Adipocyte (in vitro differentiated cells): ENCODE measurements around the gene HIBADH.
"Not testable (repeated sequence)": the region's sequence is repeated elsewhere in the genome, so short reads cannot be mapped to it uniquely, and the experiment has no call there.

Experiments
- DNase-seq: peaks from one replicate; pipeline ENCODE4 v3.0.0-alpha.2; 2015; ENCODE audit warnings: low read depth
- H3K27me3 ChIP-seq: replicated peaks from 2 replicates; pipeline ENCODE4 v1.7.0; 2013; ENCODE audit warnings: mild to moderate bottlenecking, low read length, moderate library complexity; ENCODE audit not compliant: control insufficient read depth, insufficient read depth
- H3K36me3 ChIP-seq: 2 replicates; pipeline ENCODE4 v1.7.0; 2013; ENCODE audit warnings: low read length, mild to moderate bottlenecking, moderate library complexity; ENCODE audit not compliant: control insufficient read depth, insufficient read depth, severe bottlenecking
- H3K4me1 ChIP-seq: 2 replicates; pipeline ENCODE4 v1.7.0; 2013; ENCODE audit warnings: mild to moderate bottlenecking, low read length, moderate library complexity; ENCODE audit not compliant: control insufficient read depth, insufficient read depth
- H3K4me3 ChIP-seq: 2 replicates; pipeline ENCODE4 v1.7.0; 2013; ENCODE audit warnings: mild to moderate bottlenecking, low read length, moderate library complexity
- H3K9ac ChIP-seq: 2 replicates; pipeline ENCODE4 v1.7.0; 2013; ENCODE audit warnings: mild to moderate bottlenecking, low read length, moderate library complexity
- H3K9me3 ChIP-seq: 2 replicates; pipeline ENCODE4 v1.7.0; 2013; ENCODE audit warnings: mild to moderate bottlenecking, low read length, moderate library complexity; ENCODE audit not compliant: control insufficient read depth

The HIBADH gene

GRCh38 chr7:27593226-27593625 is 69.5 kb downstream of the HIBADH start:
- H3K27me3 ChIP-seq = no peaks in the 10 kb centered on the region
- H3K4me3 ChIP-seq = no peak overlapping the region
- DNase-seq = no peak
- H3K9ac ChIP-seq = no peak overlapping the region
- H3K4me1 ChIP-seq = no peaks in the 10 kb centered on the region
- H3K36me3 ChIP-seq = peaks cover 5% of the 10 kb centered on the region
- H3K9me3 ChIP-seq = no peaks in the 10 kb centered on the region

GRCh38 chr7:27590416-27590815 is 72.3 kb downstream of the HIBADH start:
- no peak overlapping the region for H3K4me3 ChIP-seq
- peaks cover 10% of the 10 kb centered on the region for H3K4me1 ChIP-seq
- H3K36me3 ChIP-seq = peaks cover 5% of the 10 kb centered on the region
- H3K9me3 ChIP-seq = no peaks in the 10 kb centered on the region
- H3K9ac ChIP-seq = no peak overlapping the region
- H3K27me3 ChIP-seq = no peaks in the 10 kb centered on the region
- DNase-seq = no peak

GRCh38 chr7:27587429-27587828 is 75.3 kb downstream of the HIBADH start:
- peaks cover 10% of the 10 kb centered on the region for H3K4me1 ChIP-seq

GRCh38 chr7:27586825-27587224 is 75.9 kb downstream of the HIBADH start:
- H3K4me1 ChIP-seq = peaks cover 10% of the 10 kb centered on the region
- H3K4me3 ChIP-seq = no peak overlapping the region
- H3K9me3 ChIP-seq = no peaks in the 10 kb centered on the region
- H3K27me3 ChIP-seq = no peaks in the 10 kb centered on the region
- peaks cover 2% of the 10 kb centered on the region for H3K36me3 ChIP-seq
- DNase-seq = no peak
- H3K9ac ChIP-seq = no peak overlapping the region

More at GRCh38 chr7:27587429-27587828, 75.3 kb downstream of the HIBADH start:
- Histone ChIP-seq H3K27me3 (no peaks in the 10 kb centered on the region), H3K9ac (no peak overlapping the region), H3K36me3 (peaks cover 5% of the 10 kb centered on the region), H3K9me3 (no peaks in the 10 kb centered on the region), H3K4me3 (no peak overlapping the region)
- no peak for DNase-seq

GRCh38 chr7:27585781-27586447 is 76.8 kb downstream of the HIBADH start:
- no peaks in the 10 kb centered on the region for H3K36me3 ChIP-seq
- no peaks in the 10 kb centered on the region for H3K9me3 ChIP-seq
- no peak overlapping the region for H3K9ac ChIP-seq
- H3K4me1 ChIP-seq = peaks cover 10% of the 10 kb centered on the region
- no peaks in the 10 kb centered on the region for H3K27me3 ChIP-seq
- peak; percentile 59 for DNase-seq
- H3K4me3 ChIP-seq = no peak overlapping the region

- H3K9ac ChIP-seq = no peak overlapping the region
- no peaks in the 10 kb centered on the region for H3K36me3 ChIP-seq
- DNase-seq = no peak
- H3K4me3 ChIP-seq = no peak overlapping the region
- H3K27me3 ChIP-seq = no peaks in the 10 kb centered on the region
- no peaks in the 10 kb centered on the region for H3K9me3 ChIP-seq
- peaks cover 10% of the 10 kb centered on the region for H3K4me1 ChIP-seq
These were observed 80.8 kb downstream of the HIBADH start for GRCh38 chr7:27581906-27582305.

- no peaks in the 10 kb centered on the region for H3K27me3 ChIP-seq
- peaks cover 5% of the 10 kb centered on the region for H3K4me1 ChIP-seq
- no peaks in the 10 kb centered on the region for H3K36me3 ChIP-seq
- H3K4me3 ChIP-seq = no peak overlapping the region
- H3K9ac ChIP-seq = no peak overlapping the region
- H3K9me3 ChIP-seq = no peaks in the 10 kb centered on the region
- no peak for DNase-seq
These were observed 81.6 kb downstream of the HIBADH start for GRCh38 chr7:27581119-27581518.

- Histone ChIP-seq H3K9me3 (no peaks in the 10 kb centered on the region), H3K36me3 (no peaks in the 10 kb centered on the region)
- no peak for DNase-seq
These were observed 83.1 kb downstream of the HIBADH start for GRCh38 chr7:27579565-27579964.

GRCh38 chr7:27578169-27578568 is 84.5 kb downstream of the HIBADH start:
- not testable (repeated sequence) for H3K36me3 ChIP-seq, H3K27me3 ChIP-seq, H3K4me3 ChIP-seq, H3K4me1 ChIP-seq, H3K9me3 ChIP-seq, H3K9ac ChIP-seq, DNase-seq

More at GRCh38 chr7:27579565-27579964, 83.1 kb downstream of the HIBADH start:
- no peak overlapping the region for H3K4me3 ChIP-seq
- H3K4me1 ChIP-seq = no peaks in the 10 kb centered on the region
- H3K9ac ChIP-seq = no peak overlapping the region
- no peaks in the 10 kb centered on the region for H3K27me3 ChIP-seq

- Histone ChIP-seq H3K4me1 (no peaks in the 10 kb centered on the region), H3K9ac (no peak overlapping the region), H3K36me3 (no peaks in the 10 kb centered on the region), H3K4me3 (no peak overlapping the region), H3K9me3 (no peaks in the 10 kb centered on the region), H3K27me3 (no peaks in the 10 kb centered on the region)
- DNase-seq = peak; percentile 73
These were observed 86.2 kb downstream of the HIBADH start for GRCh38 chr7:27576360-27576944.

GRCh38 chr7:27575613-27576012 is 87.1 kb downstream of the HIBADH start:
- no peak overlapping the region for H3K4me3 ChIP-seq
- no peaks in the 10 kb centered on the region for H3K36me3 ChIP-seq
- H3K27me3 ChIP-seq = no peaks in the 10 kb centered on the region
- no peaks in the 10 kb centered on the region for H3K9me3 ChIP-seq
- H3K9ac ChIP-seq = no peak overlapping the region
- no peaks in the 10 kb centered on the region for H3K4me1 ChIP-seq
- DNase-seq = no peak

GRCh38 chr7:27569106-27569505 is 93.6 kb downstream of the HIBADH start:
- Histone ChIP-seq H3K27me3 (no peaks in the 10 kb centered on the region), H3K4me1 (peaks cover 7% of the 10 kb centered on the region), H3K36me3 (no peaks in the 10 kb centered on the region), H3K9ac (no peak overlapping the region), H3K9me3 (peaks cover 9% of the 10 kb centered on the region), H3K4me3 (no peak overlapping the region)
- no peak for DNase-seq
